ENCODE data around the gene RAB40C. TPM values are rescaled to one million over a fixed set of nuclear protein-coding genes. Genes with fewer than 3 reads are reported as not detected.
A peak's percentile ranks its signal among the peaks of the same experiment; 100 is the strongest.

RAB40C gene
- total and polyA plus RNA-seq, 10 of the 15 experiments (the other 5 are each of a cell fraction or from before 2014, with no cell fraction given) = 0.06 to 12.8 (median 4.6) TPM

DNA sequence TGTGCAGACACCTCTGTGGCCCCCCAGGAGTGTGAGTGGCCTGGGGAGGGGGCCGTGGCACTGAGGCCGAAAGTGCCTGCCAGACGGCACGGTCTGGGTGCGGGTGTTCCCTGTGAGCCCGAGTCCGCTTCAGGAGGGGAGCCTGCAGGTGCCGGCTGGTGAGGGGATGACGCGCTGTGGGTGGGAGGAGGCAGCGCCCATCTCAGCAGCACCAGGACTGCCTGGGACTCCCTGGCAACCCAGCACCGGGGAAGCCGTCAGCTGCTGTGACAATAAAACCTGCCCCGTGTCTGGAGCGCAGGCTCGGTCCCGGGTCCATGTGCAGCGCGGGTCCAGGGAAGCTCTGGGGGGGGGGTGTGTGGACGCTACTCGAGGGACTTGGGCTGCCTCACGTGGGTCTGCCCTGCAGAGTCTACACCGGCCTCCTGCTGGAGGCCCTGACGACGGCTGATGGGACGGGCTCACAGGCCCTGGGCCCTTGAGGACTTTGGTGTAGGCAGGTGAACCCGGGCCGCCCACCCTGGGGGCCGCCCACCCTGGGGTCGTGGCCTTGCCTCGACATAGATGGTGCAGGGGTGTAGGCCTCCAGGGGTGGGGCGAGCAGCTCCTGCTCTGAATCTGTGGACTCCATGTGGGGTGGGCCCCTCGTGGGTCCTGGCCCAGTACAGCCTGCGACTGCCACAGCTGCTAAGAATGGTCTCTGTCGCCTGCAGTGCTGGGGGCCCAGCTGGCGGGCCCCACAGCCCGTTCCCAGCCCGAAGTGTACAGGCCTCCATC lies 5.9 kb upstream of the RAB40C start:
- ATAC-seq (no peak), DNase-seq (ENCODE audit: low read depth, low spot score) (no peak), FAIRE-seq (no peak)
- RAD21 ChIA-PET (ENCODE audit: unreplicated experiment) = no interaction called here
- WGBS (ENCODE audit: insufficient coverage, insufficient replicate concordance, low lambda C conversion rate, missing lambda C conversion rate) = 79% methylated on average over 37 of the region's 38 CpGs
- no peaks in the 10 kb centered on the region for H3K27me3 ChIP-seq (replicated peaks in 1 of 2; ENCODE audit: control insufficient read depth in 2 of 2, insufficient read depth in 2 of 2, low read length in 1 of 2)
- intact Hi-C loops (cut with micrococcal nuclease; ENCODE audit: unreplicated experiment) = no loop called here
- CTCF ChIA-PET = interaction anchor here (0.7 kb wide), 1 partner anchor 26 kb away, joined by 3 read pairs; no protein-coding TSS in a partner anchor
- no peaks in the 10 kb centered on the region for H3K9me3 ChIP-seq (replicated peaks; ENCODE audit: control insufficient read depth, insufficient read depth, low read length)
- H3K9ac ChIP-seq (ENCODE audit: control insufficient read depth, insufficient read depth, low read length) = no peak overlapping the region
- in situ Hi-C loops (cut with MboI) = no loop called here
- H3K4me1 ChIP-seq (ENCODE audit: control insufficient read depth, insufficient read depth, low read length) = peaks cover 6% of the 10 kb centered on the region
- H4K20me1 ChIP-seq (ENCODE audit: control insufficient read depth, insufficient read depth) = no peaks in the 10 kb centered on the region
- no peak overlapping the region for H3K4me3 ChIP-seq
- no peak overlapping the region for H3K27ac ChIP-seq (ENCODE audit: control insufficient read depth, insufficient read depth)
- TF ChIP-seq CREB1 (IDR thresholded peaks at IDR 0.05; ENCODE audit: low read depth) = no peak
- TF ChIP-seq POLR2A (IDR thresholded peaks at IDR 0.05; ENCODE audit: low read depth, low read length) = peak; percentile 29; the same call in 1 of the 2 replicates
- BruUV-seq (replicated peaks) = no TSS peak
- no peaks in the 10 kb centered on the region for H3K36me3 ChIP-seq (ENCODE audit: control insufficient read depth in 2 of 2, insufficient read depth in 2 of 2, low read length in 1 of 2)
- POLR2A ChIA-PET = no interaction called here
- no peak overlapping the region for H3K4me2 ChIP-seq (ENCODE audit: control insufficient read depth, insufficient read depth)
- SMC1A ChIA-PET (ENCODE audit: uncharacterized antibody, unreplicated experiment) = no interaction called here
- H3K79me2 ChIP-seq (ENCODE audit: control insufficient read depth, insufficient read depth, low read length) = peaks cover 16% of the 10 kb centered on the region
- H2AFZ ChIP-seq (ENCODE audit: control insufficient read depth, low read depth, low read length) = no peak overlapping the region

DNA sequence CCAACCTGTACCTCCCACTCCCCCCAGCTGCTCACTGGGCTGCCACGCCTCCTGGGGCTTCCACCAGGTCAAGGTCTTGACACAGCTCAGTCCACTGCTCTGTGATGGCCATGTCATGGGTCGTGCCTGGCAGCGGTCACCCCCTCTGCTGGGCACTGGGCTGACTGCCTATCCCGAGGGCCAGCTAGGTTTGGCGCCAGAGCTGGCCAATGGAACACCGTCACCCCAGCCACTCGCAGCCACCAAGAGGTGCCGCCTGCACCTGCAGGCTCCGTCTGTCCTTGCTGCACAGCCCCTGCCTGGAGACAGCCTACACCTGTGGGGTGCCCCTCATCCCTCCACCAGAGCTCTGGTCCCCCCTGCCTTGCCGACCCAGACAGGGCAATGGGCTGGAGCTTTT lies 4.5 kb upstream of the RAB40C start:
- peaks cover 19% of the 10 kb centered on the region for H3K79me2 ChIP-seq (ENCODE audit: control insufficient read depth, insufficient read depth, low read length)
- 42% methylated on average over 10 of the region's 10 CpGs for WGBS (ENCODE audit: insufficient coverage, insufficient replicate concordance, low lambda C conversion rate, missing lambda C conversion rate)
- H3K36me3 ChIP-seq (ENCODE audit: control insufficient read depth in 2 of 2, insufficient read depth in 2 of 2, low read length in 1 of 2) = no peaks in the 10 kb centered on the region
- no peak overlapping the region for H3K27ac ChIP-seq (ENCODE audit: control insufficient read depth, insufficient read depth)
- H4K20me1 ChIP-seq (ENCODE audit: control insufficient read depth, insufficient read depth) = no peaks in the 10 kb centered on the region
- RAD21 ChIA-PET (ENCODE audit: unreplicated experiment) = no interaction called here
- H3K4me3 ChIP-seq = no peak overlapping the region
- no TSS peak for BruUV-seq (replicated peaks)
- H3K9me3 ChIP-seq (replicated peaks; ENCODE audit: control insufficient read depth, insufficient read depth, low read length) = no peaks in the 10 kb centered on the region
- SMC1A ChIA-PET (ENCODE audit: uncharacterized antibody, unreplicated experiment) = no interaction called here
- DNase-seq (ENCODE audit: low read depth, low spot score) = no peak
- H2AFZ ChIP-seq (ENCODE audit: control insufficient read depth, low read depth, low read length) = no peak overlapping the region
- ATAC-seq = no peak
- intact Hi-C loops (cut with micrococcal nuclease; ENCODE audit: unreplicated experiment) (no loop called here), in situ Hi-C loops (cut with MboI) (no loop called here)
- H3K4me1 ChIP-seq (ENCODE audit: control insufficient read depth, insufficient read depth, low read length) = peaks cover 6% of the 10 kb centered on the region
- CTCF ChIA-PET = no interaction called here
- no peaks in the 10 kb centered on the region for H3K27me3 ChIP-seq (replicated peaks in 1 of 2; ENCODE audit: control insufficient read depth in 2 of 2, insufficient read depth in 2 of 2, low read length in 1 of 2)
- H3K9ac ChIP-seq (ENCODE audit: control insufficient read depth, insufficient read depth, low read length) = no peak overlapping the region
- FAIRE-seq = no peak
- POLR2A ChIA-PET = no interaction called here
- no peak overlapping the region for H3K4me2 ChIP-seq (ENCODE audit: control insufficient read depth, insufficient read depth)
- TF ChIP-seq ATF7 (IDR thresholded peaks at IDR 0.05; ENCODE audit: low read depth) (no peak), RB1 (IDR thresholded peaks at IDR 0.05; ENCODE audit: borderline replicate concordance) (no peak), PML (IDR thresholded peaks at IDR 0.05; ENCODE audit: low read length) (no peak), IKZF1 (conservative IDR thresholded peaks at IDR 0.05) (no peak)
- TF ChIP-seq, protein P1, sequence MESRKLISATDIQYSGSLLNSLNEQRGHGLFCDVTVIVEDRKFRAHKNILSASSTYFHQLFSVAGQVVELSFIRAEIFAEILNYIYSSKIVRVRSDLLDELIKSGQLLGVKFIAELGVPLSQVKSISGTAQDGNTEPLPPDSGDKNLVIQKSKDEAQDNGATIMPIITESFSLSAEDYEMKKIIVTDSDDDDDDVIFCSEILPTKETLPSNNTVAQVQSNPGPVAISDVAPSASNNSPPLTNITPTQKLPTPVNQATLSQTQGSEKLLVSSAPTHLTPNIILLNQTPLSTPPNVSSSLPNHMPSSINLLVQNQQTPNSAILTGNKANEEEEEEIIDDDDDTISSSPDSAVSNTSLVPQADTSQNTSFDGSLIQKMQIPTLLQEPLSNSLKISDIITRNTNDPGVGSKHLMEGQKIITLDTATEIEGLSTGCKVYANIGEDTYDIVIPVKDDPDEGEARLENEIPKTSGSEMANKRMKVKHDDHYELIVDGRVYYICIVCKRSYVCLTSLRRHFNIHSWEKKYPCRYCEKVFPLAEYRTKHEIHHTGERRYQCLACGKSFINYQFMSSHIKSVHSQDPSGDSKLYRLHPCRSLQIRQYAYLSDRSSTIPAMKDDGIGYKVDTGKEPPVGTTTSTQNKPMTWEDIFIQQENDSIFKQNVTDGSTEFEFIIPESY (IDR thresholded peaks at IDR 0.05) = no peak
- TF ChIP-seq, protein P2, sequence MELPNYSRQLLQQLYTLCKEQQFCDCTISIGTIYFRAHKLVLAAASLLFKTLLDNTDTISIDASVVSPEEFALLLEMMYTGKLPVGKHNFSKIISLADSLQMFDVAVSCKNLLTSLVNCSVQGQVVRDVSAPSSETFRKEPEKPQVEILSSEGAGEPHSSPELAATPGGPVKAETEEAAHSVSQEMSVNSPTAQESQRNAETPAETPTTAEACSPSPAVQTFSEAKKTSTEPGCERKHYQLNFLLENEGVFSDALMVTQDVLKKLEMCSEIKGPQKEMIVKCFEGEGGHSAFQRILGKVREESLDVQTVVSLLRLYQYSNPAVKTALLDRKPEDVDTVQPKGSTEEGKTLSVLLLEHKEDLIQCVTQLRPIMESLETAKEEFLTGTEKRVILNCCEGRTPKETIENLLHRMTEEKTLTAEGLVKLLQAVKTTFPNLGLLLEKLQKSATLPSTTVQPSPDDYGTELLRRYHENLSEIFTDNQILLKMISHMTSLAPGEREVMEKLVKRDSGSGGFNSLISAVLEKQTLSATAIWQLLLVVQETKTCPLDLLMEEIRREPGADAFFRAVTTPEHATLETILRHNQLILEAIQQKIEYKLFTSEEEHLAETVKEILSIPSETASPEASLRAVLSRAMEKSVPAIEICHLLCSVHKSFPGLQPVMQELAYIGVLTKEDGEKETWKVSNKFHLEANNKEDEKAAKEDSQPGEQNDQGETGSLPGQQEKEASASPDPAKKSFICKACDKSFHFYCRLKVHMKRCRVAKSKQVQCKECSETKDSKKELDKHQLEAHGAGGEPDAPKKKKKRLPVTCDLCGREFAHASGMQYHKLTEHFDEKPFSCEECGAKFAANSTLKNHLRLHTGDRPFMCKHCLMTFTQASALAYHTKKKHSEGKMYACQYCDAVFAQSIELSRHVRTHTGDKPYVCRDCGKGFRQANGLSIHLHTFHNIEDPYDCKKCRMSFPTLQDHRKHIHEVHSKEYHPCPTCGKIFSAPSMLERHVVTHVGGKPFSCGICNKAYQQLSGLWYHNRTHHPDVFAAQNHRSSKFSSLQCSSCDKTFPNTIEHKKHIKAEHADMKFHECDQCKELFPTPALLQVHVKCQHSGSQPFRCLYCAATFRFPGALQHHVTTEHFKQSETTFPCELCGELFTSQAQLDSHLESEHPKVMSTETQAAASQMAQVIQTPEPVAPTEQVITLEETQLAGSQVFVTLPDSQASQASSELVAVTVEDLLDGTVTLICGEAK (IDR thresholded peaks at IDR 0.05; ENCODE audit: borderline replicate concordance) = no peak
- TF ChIP-seq, protein P3, sequence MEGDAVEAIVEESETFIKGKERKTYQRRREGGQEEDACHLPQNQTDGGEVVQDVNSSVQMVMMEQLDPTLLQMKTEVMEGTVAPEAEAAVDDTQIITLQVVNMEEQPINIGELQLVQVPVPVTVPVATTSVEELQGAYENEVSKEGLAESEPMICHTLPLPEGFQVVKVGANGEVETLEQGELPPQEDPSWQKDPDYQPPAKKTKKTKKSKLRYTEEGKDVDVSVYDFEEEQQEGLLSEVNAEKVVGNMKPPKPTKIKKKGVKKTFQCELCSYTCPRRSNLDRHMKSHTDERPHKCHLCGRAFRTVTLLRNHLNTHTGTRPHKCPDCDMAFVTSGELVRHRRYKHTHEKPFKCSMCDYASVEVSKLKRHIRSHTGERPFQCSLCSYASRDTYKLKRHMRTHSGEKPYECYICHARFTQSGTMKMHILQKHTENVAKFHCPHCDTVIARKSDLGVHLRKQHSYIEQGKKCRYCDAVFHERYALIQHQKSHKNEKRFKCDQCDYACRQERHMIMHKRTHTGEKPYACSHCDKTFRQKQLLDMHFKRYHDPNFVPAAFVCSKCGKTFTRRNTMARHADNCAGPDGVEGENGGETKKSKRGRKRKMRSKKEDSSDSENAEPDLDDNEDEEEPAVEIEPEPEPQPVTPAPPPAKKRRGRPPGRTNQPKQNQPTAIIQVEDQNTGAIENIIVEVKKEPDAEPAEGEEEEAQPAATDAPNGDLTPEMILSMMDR (IDR thresholded peaks at IDR 0.05 in 2 of 3, conservative IDR thresholded peaks at IDR 0.05 in 1 of 3; ENCODE audit: control insufficient read depth in 2 of 3, extremely low read depth in 1 of 3, insufficient read depth in 1 of 3, low read depth in 3 of 3, low read length in 3 of 3) = no peak
